Tibial nerve (tissue), 4 donors: ENCODE data around the gene TBC1D22B. TPM values are rescaled to one million over a fixed set of nuclear protein-coding genes. Genes with fewer than 3 reads are reported as not detected.

Source experiments
- DNase-seq, 2 donors: peaks; one replicate each; pipeline ENCODE4 v3.0.0-alpha.2; 2019; ENCODE audit warnings: low spot score in 2 of 2
- H3K27ac ChIP-seq, 4 donors: fragments of 200-600 bp; sonication (generic) in 3 of 4; one replicate each; pipeline ENCODE4 v1.5.1; 2017 to 2019; ENCODE audit warnings: mild to moderate bottlenecking in 1 of 4
- H3K27me3 ChIP-seq, 2 donors: fragments of 200-600 bp; sonication (generic) in 1 of 2; one replicate each; pipeline versions ENCODE4 v1.5.1 to v1.6.0; 2017 to 2019
- H3K36me3 ChIP-seq, 3 donors: fragments of 200-600 bp; sonication (generic); one replicate each; pipeline ENCODE4 v1.5.1; 2018 to 2019
- H3K4me1 ChIP-seq, 4 donors: fragments of 200-600 bp; sonication (generic) in 3 of 4; one replicate each; pipeline ENCODE4 v1.5.1; 2017 to 2019
- H3K4me3 ChIP-seq, 4 donors: fragments of 200-600 bp; sonication (generic) in 3 of 4; one replicate each; pipeline ENCODE4 v1.5.1; 2017 to 2019; ENCODE audit warnings: mild to moderate bottlenecking in 1 of 4, moderate library complexity in 1 of 4
- H3K9me3 ChIP-seq, 4 donors: fragments of 200-600 bp; sonication (generic) in 3 of 4; one replicate each; pipeline ENCODE4 v1.5.1; 2017 to 2019
- CTCF ChIP-seq, 5 experiments: fragments of 200-600 bp in 3 of 5; fragments of 450-650 bp in 2 of 5; sonication (generic) in 3 of 5; IDR thresholded peaks; one replicate each; pipeline ENCODE4 v1.5.1; 2016 to 2019; ENCODE audit warnings: antibody characterized with exemption in 5 of 5, mild to moderate bottlenecking in 3 of 5, moderate library complexity in 2 of 5
- EP300 ChIP-seq, 2 donors: sonication (generic); formaldehyde crosslinking; IDR thresholded peaks; one replicate each; pipeline ENCODE4 v1.6.1; 2017; ENCODE audit warnings: antibody characterized with exemption in 2 of 2, mild to moderate bottlenecking in 1 of 2
- POLR2A ChIP-seq, 2 donors: fragments of 450-650 bp; IDR thresholded peaks; one replicate each; pipeline ENCODE4 v1.6.1; 2017; ENCODE audit warnings: antibody characterized with exemption in 2 of 2, mild to moderate bottlenecking in 2 of 2, moderate library complexity in 2 of 2
- WGBS, 2 donors: methylation state at CpG; one replicate each; pipeline ENCODE4 v1.1.5; 2018; 5-methylcytosine and 5-hydroxymethylcytosine counted together
- total RNA-seq, 4 donors: library from RNA; depleted of rRNA; stranded (reverse); fragments of >200 nt; gene quantifications; one replicate each; pipeline ENCODE4 v1.1.0, GENCODE V29; 2016

TBC1D22B gene
- total RNA-seq, 4 donors from 2014 or later, result 5.1 to 9.4 (median 7.7) TPM

DNA sequence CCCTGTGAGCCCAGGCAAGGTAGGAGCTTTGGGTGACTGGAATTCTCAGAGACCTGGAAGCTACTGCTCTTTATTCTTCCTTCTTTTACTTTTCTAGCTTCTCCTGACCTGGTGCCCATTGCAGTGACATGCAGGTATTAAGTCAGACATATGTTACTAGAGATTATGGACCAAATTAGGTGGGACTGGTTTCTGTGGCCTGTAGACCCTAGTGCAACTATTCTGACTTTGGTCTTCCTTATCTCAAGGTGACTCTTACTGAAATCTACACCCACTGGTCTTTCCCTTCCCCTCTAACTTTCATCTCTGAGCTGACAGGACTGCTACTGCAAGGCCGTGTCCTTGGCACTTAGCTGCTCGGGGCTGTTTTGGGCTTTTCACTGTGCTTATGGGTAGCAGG lies 24.8 kb downstream of the TBC1D22B start:
- peaks cover 0 to 69% (median 4%) of the 10 kb centered on the region in 3 donors for H3K36me3 ChIP-seq
- DNase-seq, result no peak
- no peak overlapping the region for H3K27ac ChIP-seq
- H3K27me3 ChIP-seq, result no peaks in the 10 kb centered on the region
- TF ChIP-seq EP300 (IDR thresholded peaks at IDR 0.05), result no peak
- no peak for TF ChIP-seq CTCF (IDR thresholded peaks at IDR 0.05)
- TF ChIP-seq POLR2A (IDR thresholded peaks at IDR 0.05), result no peak
- peaks cover 0 to 23% (median 0%) of the 10 kb centered on the region in 4 donors for H3K4me1 ChIP-seq
- H3K9me3 ChIP-seq, result no peaks in the 10 kb centered on the region
- H3K4me3 ChIP-seq, result no peak overlapping the region
- 85 to 97% methylated on average over 2 of the region's 2 CpGs for WGBS, 2 donors

DNA sequence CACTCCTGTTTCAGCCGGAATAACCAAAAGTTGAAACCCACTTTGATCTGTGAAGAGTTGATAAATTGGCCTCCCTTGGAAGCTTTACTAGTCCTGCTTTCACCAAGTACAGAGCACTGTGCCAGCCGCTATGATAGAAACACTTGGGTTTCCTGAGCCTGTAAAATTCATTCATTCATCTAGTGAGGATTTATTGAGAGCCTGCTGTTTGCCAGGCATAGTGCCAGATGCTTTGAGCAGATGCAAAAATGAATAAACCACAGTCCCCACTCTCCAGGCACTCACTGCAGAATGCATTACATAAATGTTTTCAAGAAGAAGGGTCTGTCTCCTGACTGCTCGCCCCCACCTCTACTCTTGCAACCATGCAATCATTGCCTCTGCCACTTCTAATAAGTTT lies 25.7 kb downstream of the TBC1D22B start:
- DNase-seq, result no peak
- Histone ChIP-seq H3K27me3 (no peaks in the 10 kb centered on the region), H3K4me3 (no peak overlapping the region), H3K27ac (no peak overlapping the region), H3K4me1 (peaks cover 0 to 23% (median 0%) of the 10 kb centered on the region in 4 donors), H3K9me3 (no peaks in the 10 kb centered on the region), H3K36me3 (peaks cover 0 to 77% (median 4%) of the 10 kb centered on the region in 3 donors)
- 49 to 50% methylated on average over 3 of the region's 3 CpGs for WGBS, 2 donors
- TF ChIP-seq EP300 (IDR thresholded peaks at IDR 0.05), result no peak
- no peak for TF ChIP-seq POLR2A (IDR thresholded peaks at IDR 0.05)
- no peak for TF ChIP-seq CTCF (IDR thresholded peaks at IDR 0.05)

GRCh38 chr6:37283671-37284151 lies 26.1 kb downstream of the TBC1D22B start:
- Histone ChIP-seq H3K27ac (no peak overlapping the region), H3K27me3 (no peaks in the 10 kb centered on the region), H3K4me1 (peaks cover 0 to 23% (median 0%) of the 10 kb centered on the region in 4 donors), H3K9me3 (no peaks in the 10 kb centered on the region), H3K36me3 (peaks cover 0 to 81% (median 4%) of the 10 kb centered on the region in 3 donors), H3K4me3 (no peak overlapping the region)
- TF ChIP-seq EP300 (IDR thresholded peaks at IDR 0.05) (no peak), CTCF (IDR thresholded peaks at IDR 0.05) (no peak), POLR2A (IDR thresholded peaks at IDR 0.05) (no peak)
- WGBS, 2 donors, result 32 to 34% methylated on average over 3 of the region's 3 CpGs
- DNase-seq, result no peak

- Histone ChIP-seq H3K4me1 (peaks cover 0 to 14% (median 0%) of the 10 kb centered on the region in 4 donors), H3K4me3 (no peak overlapping the region), H3K27me3 (no peaks in the 10 kb centered on the region), H3K9me3 (no peaks in the 10 kb centered on the region), H3K27ac (no peak overlapping the region), H3K36me3 (peaks cover 0 to 87% (median 4%) of the 10 kb centered on the region in 3 donors)
- WGBS, 2 donors, result 78 to 89% methylated on average over 4 of the region's 4 CpGs
- no peak for TF ChIP-seq CTCF (IDR thresholded peaks at IDR 0.05)
- no peak for TF ChIP-seq EP300 (IDR thresholded peaks at IDR 0.05)
- no peak for TF ChIP-seq POLR2A (IDR thresholded peaks at IDR 0.05)
- no peak for DNase-seq
Measured at GRCh38 chr6:37284781-37285180, 27.2 kb downstream of the TBC1D22B start.

GRCh38 chr6:37285861-37286311 lies 28.3 kb downstream of the TBC1D22B start:
- Histone ChIP-seq H3K4me1 (peaks cover 0 to 7% (median 0%) of the 10 kb centered on the region in 4 donors), H3K9me3 (no peaks in the 10 kb centered on the region), H3K27ac (no peak overlapping the region), H3K36me3 (peaks cover 0 to 87% (median 4%) of the 10 kb centered on the region in 3 donors), H3K4me3 (no peak overlapping the region), H3K27me3 (no peaks in the 10 kb centered on the region)
- 98 to 100% methylated on average over 4 of the region's 4 CpGs for WGBS, 2 donors
- no peak for TF ChIP-seq CTCF (IDR thresholded peaks at IDR 0.05)
- no peak for TF ChIP-seq POLR2A (IDR thresholded peaks at IDR 0.05)
- TF ChIP-seq EP300 (IDR thresholded peaks at IDR 0.05), result no peak
- DNase-seq, result no peak
